ENCODE data around the gene MAPK8. TPM values are rescaled to one million over a fixed set of nuclear protein-coding genes. Genes with fewer than 3 reads are reported as not detected.

MAPK8 gene
- polyA plus RNA-seq, 4 donors: 62.9 to 82.5 (median 81.1) TPM

DNA sequence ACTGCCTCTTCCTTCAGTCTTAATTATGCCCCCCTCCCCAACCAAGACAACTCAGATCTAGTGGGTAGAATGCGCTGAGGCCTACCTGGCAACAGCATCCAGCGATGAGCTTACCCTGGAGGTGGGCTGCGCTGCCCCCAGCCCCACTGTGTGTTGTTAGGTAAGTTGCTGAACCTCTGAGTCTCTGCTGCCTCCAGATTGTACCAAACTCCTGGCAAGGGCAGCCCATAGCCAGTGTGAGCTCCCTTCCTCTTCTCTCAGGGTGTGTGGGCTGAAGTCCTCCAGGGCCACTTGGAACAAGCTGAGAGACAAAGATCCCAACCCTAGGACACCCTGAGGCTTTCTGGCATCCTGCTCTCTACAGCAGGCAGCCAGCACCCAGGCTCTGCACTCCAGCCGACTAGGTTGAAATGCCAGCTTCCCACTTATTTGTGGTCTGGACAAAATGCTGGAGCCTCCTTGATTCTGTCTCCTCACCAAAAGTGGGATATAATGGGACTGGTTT lies 163.1 kb downstream of the MAPK8 start:
- no peak for DNase-seq (ENCODE audit: low read depth in 4 of 4, low spot score in 3 of 4)

DNA sequence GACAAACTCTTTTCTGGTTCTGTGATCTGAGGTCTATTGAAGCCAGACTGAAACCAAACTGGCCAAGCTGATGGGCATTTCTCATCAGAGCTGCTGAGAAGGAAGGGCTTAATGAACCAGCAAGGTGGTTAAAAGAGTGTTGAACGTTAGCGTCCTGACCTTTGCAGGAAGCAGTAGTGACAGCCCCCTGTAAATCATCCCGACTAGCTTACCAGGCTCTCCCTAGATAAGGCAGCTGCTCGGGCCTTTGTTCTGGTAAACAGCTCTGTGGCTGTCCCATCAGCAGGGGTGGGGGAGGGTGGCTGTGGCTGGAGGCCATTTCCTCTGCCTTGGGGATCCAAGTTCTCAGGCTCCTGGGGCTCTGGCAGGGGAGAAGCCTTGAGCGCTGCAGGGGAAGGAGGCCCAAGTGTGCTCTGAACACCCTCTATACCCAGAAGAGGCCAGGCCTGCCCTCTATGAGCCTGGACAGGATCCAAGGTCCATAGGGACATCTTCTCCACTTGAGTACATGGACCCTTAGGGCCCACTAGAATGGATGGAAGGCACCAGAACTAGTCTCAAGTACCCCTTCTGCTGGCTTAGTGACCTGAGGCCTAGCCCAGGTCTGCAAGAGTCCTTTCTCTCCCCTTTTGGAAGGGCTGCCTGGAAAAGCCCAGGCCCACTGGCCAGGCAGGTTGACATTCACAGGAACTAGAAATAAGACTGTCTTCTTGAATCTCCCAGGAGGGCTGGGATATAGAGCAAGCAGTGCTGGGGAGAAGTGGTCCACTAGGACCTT lies 163.8 kb downstream of the MAPK8 start:
- DNase-seq (ENCODE audit: low read depth in 4 of 4, low spot score in 3 of 4): peak in 3 of 4 donors; percentile 43 to 68 (median 67)

DNA sequence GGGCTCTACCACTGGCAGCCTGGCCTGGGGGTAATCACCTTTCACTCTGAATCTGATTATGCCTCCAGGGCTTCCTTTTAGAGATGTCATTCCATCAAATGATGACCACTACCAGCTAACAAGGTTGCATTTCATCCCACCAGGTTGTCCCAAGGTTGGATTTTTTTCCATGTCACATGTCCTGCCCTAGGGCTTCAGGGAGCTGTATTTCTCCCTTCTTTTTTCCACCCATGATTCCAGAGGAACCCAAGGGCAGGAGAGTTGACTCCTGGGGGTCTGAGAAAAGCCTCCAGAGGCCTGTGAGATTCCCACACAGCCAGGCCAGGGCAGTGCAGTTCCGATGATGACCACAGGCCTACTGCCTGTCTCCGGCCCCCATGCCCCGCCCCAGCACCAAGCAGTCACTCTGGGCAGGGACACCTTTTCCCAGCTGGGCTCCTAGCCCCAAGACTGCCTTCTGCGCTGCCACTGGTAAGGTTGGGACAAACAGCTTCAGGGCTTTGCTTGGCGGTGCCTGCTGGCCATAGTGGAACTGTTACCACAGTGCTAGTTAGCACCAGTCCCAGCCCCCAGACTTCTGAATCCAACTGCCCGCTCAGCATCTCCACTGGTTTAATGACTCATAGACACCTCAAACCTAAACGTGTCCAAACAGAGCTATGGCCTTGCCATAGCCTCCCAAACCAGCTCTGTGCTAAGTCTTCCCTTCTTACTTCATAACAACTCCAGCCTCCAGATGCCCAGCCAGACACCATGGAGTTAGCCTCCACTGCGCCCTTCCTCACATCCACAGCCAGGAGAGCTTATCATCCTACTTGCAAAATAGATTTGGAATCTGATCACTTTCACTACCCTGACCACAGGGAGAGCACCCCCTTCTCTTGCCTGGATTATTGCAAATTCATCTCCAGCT lies 164.7 kb downstream of the MAPK8 start:
- no peak for DNase-seq (ENCODE audit: low read depth in 4 of 4, low spot score in 3 of 4)

DNA sequence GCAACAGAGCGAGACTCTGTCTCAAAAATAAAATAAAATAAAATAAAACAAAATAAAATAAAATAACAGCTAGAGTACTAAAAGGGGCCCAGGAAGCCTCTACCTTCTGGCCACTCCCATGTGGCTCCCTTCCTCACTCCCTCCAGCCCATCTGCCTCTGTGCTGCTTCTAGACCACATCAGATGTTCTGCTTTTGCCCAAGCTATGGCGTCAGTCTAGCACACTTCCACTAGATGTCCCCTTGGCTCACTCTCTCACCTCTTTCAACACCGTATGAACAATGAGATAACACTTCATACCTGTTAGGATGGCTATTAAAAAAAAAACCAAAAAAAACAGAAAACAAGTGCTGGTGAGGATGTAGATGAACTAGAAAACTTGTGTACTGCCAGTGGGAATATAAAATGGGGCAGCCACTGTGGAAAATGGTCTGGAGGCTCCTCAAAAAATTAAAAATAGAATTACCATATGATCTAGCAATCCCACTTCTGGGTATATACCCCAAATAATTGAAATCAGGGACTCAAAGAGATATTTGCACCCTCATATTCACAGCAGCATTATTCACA lies 166.1 kb downstream of the MAPK8 start:
- no peak for DNase-seq (ENCODE audit: low read depth in 4 of 4, low spot score in 3 of 4)

DNA sequence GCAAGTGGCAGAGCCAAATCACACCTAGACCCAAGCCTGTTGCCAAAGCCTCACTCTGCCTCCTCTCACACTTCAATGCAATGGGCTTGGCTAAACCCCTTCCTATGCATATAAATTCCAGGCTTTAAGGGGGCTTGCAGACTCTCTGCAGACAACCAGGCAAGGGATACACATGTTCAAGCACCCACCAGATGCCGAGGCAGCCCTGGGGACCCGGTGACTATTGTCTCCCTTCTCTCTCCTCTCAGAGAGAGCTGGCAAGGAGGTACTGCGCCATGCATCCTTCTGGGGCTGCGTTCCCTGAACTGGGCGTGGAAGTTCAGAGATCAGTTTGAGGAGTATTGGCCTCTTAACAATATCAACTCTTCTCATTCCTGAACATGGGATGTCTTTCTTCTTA lies 167.2 kb downstream of the MAPK8 start:
- DNase-seq (ENCODE audit: low read depth in 4 of 4, low spot score in 3 of 4): no peak

DNA sequence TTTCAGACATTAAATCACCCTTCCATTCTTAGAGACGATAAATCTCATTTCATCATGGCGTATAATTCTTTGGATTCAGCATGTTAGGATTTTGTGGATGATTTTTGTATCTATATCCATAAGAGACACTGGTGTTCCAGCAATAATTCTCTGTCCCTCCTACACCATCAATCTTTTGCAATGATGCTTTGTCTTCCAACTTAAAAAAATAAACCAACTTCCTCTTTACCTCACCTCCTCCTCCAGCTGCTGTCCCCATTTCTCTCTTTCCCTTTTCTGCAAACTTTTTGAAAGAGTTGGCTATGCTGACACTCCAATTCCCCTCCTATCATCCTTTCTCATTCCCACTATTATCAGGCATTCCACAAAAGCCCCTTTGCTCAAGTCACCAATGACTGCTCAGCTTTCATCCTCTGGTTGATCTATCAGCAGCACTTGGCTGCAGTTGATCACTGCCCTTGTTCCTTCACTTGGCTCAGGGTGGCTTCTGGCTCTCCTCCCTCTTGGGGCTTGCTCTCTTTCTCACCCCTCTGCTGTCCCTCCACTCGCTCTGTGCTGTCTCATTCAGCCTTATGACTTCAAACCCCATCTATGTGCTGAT lies 168.4 kb downstream of the MAPK8 start:
- DNase-seq (ENCODE audit: low read depth in 4 of 4, low spot score in 3 of 4): no peak

DNA sequence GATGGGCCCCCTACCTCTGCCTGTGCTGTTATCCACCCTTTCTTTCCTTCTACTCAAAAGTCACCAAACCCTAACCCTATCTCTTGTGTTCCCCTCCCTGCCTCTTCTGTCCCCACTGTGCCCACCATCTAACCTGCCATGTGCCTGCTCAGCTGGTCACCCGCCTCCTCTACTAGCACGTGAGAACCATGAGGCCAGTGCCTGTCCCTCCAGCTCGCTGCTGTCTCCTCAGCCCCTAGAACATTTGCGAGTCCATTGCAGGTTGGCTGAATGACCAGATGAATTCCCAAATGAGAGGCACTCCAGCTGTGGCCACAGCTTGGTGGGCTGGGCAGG lies 169.4 kb downstream of the MAPK8 start:
- no peak for DNase-seq (ENCODE audit: low read depth in 4 of 4, low spot score in 3 of 4)

DNA sequence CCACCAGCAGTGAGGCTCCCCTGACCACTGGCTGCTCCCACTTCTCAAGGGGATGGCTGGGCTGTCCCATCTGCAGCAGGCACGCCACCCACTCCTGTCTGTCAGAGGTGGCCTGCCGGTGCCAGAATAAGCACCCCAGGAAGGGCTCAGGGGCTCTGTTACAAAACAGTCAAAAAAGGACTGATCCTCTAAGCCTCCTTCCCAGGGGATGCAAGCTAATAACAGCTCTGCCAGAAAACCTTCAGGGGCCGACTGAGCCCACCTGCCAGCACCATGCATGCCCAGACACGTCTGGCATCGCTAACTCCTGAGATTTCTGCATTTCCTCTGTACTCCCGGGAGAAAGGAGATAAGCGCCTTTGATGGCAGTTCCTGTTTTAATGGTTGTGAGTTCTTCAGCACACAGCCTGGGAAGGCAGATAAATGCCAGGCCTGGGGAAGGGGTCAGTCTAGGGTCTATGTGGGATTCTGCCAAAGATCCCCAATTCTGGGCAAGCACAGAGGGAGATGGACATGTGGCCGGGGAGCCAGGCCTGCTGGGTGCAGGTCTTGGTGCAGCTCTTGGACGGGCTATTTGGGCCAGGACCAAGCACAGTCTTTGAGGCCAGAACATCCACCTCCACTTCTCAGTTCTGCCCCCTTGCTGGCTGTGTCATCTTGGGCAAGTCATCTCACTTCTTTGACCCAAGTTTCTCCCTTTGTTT lies 170.0 kb downstream of the MAPK8 start:
- DNase-seq (ENCODE audit: low read depth in 4 of 4, low spot score in 3 of 4): no peak

DNA sequence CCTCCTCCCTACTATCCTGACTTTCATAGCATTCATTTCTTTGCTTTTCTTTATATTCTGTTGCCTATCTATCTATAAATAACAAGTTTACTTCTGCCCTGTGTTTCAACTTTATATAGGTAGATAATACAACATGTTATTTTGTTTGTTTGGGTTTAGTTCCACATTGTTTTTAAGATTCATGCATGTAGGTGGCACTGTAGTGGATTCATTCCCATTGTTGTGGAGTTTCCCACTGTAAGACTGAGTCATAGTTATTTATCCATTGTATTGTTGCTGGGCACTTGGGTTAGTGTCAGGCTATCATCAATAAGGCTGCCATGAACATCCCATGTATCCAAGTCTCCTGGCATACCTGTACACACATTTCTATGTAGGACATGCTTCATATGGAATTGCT lies 170.7 kb downstream of the MAPK8 start:
- no peak for DNase-seq (ENCODE audit: low read depth in 4 of 4, low spot score in 3 of 4)

DNA sequence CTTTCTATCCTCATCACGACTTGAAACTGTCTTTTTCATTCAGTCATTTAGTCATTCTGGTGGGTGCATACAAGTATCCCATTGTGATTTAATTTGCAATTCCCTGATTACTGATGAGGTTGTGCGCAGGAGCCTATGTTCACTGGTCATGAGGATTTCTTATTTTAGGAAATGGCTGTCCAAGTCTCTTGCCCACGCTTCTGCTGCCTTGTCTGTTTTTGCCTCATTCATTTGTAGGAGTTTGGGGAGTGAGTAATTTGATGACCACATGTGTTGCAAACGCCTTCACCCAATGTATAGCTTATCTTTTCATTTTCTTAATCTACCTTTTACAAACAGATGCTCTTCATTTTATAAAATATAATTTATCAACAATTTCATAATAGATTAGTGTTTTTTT lies 171.1 kb downstream of the MAPK8 start:
- no peak for DNase-seq (ENCODE audit: low read depth in 4 of 4, low spot score in 3 of 4)

DNA sequence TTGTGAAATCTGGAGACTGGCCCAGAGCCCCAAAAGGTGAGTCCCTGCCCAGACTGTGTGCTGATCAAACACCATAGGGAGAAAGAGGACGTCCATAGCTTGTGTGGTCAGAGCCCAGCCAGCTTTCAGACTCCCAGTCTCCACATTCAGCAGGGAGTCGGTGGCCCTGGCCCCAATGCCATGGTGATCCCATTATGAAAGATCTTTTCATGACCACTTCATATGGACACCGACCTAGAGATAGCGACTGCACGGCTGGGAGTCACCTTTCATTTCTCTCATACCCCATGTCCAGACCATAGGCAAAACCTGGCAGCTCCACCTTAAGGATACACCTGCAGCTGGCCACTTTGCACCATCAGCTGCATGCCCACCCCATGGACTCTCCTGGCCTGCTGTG lies 172.0 kb downstream of the MAPK8 start:
- no peak for DNase-seq (ENCODE audit: low read depth in 4 of 4, low spot score in 3 of 4)

DNA sequence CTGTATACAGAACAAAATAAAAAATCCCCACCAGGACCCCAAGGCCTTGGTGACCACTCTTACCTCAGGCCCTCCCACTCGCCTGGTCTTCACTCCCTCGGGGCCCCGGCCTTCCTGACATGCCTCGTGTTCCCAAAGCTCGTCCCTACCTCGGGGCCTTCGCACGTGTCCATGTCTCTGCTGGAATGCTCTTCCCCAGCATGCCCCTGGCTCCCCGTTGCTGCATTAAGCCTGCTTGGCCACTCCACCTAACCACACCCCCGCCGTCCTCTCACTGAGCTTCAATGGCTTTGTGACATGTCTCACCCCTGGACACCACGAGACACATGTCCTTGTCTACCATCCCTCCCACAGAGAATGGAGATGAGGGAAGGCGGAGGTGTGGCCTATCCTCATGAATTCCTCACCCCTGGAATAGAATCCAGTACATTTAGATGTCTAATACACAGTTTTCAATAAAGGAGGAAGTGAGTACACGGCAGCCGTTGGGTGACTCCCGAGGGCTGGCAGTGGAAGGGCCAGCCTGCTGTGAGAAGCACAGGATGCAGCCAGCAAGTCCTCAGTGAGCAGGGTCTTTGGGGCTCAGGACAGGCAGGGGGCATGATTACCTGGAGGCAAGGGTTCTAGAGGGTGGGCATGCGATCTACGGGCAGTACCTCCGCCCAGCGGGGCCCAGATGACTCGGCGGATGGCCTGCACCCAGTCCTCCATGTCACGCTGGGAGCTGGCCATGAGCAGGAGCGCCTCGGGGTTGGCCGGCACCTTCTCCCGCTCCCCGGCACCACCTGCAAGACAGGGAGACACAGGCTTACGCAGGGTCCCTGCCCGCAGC lies 172.7 kb downstream of the MAPK8 start:
- no peak for DNase-seq (ENCODE audit: low read depth in 4 of 4, low spot score in 3 of 4)

DNA sequence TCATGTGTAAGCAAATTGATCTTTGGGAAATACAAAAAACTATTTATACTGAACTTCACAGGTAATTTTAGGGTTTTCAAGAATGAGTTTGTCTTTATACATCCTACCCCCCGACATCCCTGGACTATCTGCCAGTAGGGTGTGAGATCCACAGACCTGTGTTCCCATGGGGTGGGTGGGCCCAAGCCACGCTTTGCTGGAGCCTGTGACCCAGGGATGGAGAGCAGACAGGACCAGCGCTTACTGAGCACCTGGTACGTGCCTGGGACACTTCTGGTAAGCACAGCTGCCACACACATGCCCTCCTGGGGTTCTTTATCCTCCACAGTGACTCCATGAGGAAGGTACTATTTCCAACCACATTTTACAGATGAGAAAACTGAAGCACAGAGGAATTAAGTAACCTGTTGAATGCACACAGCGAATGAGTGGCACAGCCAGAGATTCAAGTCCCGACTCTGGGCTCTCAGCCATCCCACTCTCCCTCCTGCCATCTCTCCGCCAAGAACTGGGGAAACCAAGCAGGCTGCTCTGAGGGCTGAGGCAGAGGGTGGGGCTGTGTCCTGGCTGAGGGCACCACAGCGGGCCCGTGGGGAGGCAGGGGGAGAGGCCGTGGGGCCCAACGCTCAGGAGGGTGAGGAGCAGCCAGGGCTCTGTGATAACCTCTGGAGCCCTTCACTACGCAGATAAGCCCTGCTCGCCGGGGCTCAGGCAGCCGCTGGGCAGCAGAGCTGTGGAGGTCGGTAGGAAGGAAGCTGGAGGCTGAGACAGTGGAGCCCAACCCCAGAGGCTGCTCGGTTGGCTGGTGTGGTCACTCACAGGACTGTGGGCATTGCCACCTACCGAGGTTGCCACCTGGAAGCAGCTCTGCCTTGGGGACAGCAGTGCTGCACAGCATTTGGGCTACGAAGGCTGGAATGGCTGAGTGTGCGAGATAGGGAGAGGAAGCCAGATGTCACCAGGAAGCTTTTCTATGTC lies 174.2 kb downstream of the MAPK8 start:
- no peak for DNase-seq (ENCODE audit: low read depth in 4 of 4, low spot score in 3 of 4)

DNA sequence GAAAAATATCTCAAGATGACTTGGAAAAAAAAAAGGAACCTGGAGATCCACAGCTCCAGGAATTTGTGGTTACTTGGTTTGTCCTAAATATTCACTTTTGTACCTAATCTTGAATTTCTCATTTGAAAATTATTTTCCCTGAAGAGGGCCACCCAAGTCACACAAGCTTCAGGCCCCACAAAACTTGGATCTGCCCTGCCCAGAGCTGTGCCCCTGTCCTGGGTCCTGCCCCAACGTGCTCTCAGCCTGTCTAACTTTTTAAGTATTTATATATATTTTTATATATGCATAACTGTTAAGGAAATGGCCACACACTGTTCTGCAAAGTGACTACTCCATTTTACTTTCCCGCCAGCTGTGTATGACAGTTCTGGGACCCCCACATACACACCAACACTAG lies 174.9 kb downstream of the MAPK8 start:
- no peak for DNase-seq (ENCODE audit: low read depth in 4 of 4, low spot score in 3 of 4)

DNA sequence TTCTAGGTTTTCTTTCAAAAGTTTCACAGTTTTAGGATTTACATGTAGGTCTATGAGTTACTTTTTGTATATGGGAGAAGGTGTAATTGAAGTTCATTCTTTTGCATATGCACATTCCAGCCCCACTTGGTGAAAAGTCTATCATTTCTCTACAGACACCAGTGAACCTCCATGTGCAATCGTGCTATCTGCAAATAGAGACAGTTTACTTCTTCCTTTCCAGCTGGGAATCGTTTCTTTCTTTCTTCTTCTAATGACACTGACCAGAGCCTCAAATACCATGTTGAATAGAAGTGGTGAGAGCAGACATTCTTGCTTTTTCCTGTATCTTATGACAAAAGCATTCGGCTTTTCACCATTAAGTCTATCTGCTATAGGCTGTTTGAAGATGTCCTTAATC lies 175.7 kb downstream of the MAPK8 start:
- DNase-seq (ENCODE audit: low read depth in 4 of 4, low spot score in 3 of 4): no peak

DNA sequence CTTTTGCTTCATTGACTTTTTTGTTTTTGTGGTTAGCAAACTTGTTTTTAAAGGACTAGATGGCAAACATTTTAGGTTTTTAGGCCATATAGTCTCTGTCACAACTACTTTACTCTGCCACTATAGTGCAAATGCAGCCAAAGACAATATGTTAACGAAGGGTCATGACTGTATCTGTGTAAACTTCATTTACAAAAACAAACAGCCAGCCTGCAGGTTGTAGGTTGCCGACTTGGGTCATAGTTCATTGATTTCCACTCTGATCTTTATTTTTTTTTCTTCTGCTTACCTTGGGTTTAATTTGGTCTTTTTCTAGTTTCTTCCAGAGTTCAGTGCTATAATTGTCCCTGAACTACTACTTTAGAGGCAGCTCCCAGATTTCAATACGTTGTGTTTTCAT lies 178.4 kb downstream of the MAPK8 start:
- no peak for DNase-seq (ENCODE audit: low read depth in 4 of 4, low spot score in 3 of 4)

DNA sequence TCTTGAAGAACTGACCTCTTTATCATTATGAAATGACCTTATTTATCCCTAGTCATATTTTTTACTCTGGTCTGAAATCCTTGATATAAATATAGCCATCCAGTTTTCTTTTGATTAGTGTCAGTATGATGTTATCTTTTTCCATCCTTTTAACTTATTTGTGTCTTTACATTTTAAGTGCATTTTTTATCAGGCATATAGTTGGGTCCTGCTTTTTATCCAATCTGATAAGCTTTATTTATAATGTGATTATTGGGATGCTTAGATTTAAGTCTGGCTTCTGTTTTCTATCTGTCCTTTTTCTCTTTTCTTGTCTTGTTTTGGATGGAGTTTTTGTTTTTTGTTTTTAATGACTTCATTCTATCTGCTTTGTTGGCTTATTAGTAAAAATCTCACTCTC lies 179.2 kb downstream of the MAPK8 start:
- DNase-seq (ENCODE audit: low read depth in 4 of 4, low spot score in 3 of 4): no peak

DNA sequence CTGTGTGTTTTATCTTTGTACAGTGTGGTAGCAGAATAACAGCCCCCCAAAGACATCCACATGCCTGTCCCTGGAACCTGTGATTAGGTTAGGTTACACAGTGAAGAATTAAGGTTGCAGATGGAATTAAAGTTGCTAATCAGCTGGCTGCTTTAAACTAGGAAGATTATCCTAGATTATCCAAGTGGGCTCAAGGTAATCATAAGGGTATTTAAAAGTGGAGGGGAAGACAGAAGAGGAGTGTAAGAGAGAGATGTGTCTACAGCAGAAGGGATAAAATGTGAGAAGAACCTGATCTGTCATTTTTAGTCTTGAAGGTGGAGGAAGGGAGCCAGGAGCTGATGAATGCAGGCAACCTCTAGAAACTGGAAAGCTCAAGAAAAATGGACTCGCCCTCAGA lies 180.8 kb downstream of the MAPK8 start:
- no peak for DNase-seq (ENCODE audit: low read depth in 4 of 4, low spot score in 3 of 4)

All from right renal pelvis (tissue), 4 donors.